HEK293 (cell line): ENCODE results near the gene LCORL.

ENCODE experiments used
- CTCF ChIA-PET: fragments of 350-600 bp; formaldehyde crosslinking; extraction: SDS; loops from one replicate; lab custom pipeline; 2021; ENCODE audit warnings: antibody characterized with exemption; lab: Yijun Ruan, JAX
- POLR2A ChIA-PET: fragments of 300-600 bp; formaldehyde crosslinking; extraction: SDS; loops from one replicate; lab custom pipeline; 2020; ENCODE audit warnings: antibody characterized with exemption, inconsistent platforms; lab: Yijun Ruan, JAX
- H3K27ac ChIP-seq: fragments of 200-500 bp; sonication (Bioruptor generic); 2 replicates; pipeline ENCODE4 v1.5.1; 2014; ENCODE audit warnings: low read depth, low read length, control low read depth, inconsistent platforms; ENCODE audit errors: extremely low read depth
- H3K36me3 ChIP-seq, 2 experiments: fragments of 200-500 bp in 1 of 2; sonication (Bioruptor generic) in 1 of 2; 1 replicate in 1 of 2; 2 replicates in 1 of 2; pipeline ENCODE4 v1.5.1; 2014 to 2017; ENCODE audit warnings: inconsistent platforms in 2 of 2, low read length in 2 of 2; ENCODE audit not compliant: control insufficient read depth in 2 of 2, insufficient read depth in 1 of 2
- H3K4me1 ChIP-seq: fragments of 200-500 bp; sonication (Bioruptor generic); 2 replicates; pipeline ENCODE4 v1.5.1; 2014; ENCODE audit warnings: mild to moderate bottlenecking, low read length, inconsistent platforms; ENCODE audit not compliant: control insufficient read depth, insufficient read depth
- H3K4me3 ChIP-seq: 2 replicates; pipeline ENCODE4 v1.5.1; 2011; ENCODE audit warnings: low read depth, mild to moderate bottlenecking, control low read depth, low read length, moderate library complexity
- H3K9me3 ChIP-seq: fragments of 200-500 bp; sonication (Bioruptor generic); 2 replicates; pipeline ENCODE4 v1.5.1; 2014; ENCODE audit warnings: low read depth, low read length, inconsistent platforms; ENCODE audit not compliant: control insufficient read depth, insufficient read depth
- ATF2 ChIP-seq: fragments of 450-650 bp; formaldehyde crosslinking; IDR thresholded peaks from 2 replicates; pipeline ENCODE4 v1.5.1; 2016; ENCODE audit warnings: missing biosample characterization, missing genetic modification characterization, low read depth
- BCL11A ChIP-seq: fragments of 450-650 bp; formaldehyde crosslinking; IDR thresholded peaks from 2 replicates; pipeline ENCODE4 v1.5.1; 2016; ENCODE audit warnings: low read depth, missing biosample characterization, missing genetic modification characterization
- PATZ1 ChIP-seq: fragments of 450-650 bp; formaldehyde crosslinking; IDR thresholded peaks from 2 replicates; pipeline ENCODE4 v1.5.1; 2016; ENCODE audit warnings: missing biosample characterization, missing genetic modification characterization
- PRDM2 ChIP-seq: fragments of 450-650 bp; formaldehyde crosslinking; IDR thresholded peaks from 2 replicates; pipeline ENCODE4 v1.5.1; 2016; ENCODE audit warnings: missing biosample characterization, missing genetic modification characterization, borderline replicate concordance
- TSHZ1 ChIP-seq: fragments of 450-650 bp; formaldehyde crosslinking; IDR thresholded peaks from 2 replicates; pipeline ENCODE4 v1.5.1; 2016; ENCODE audit warnings: missing biosample characterization, missing genetic modification characterization, borderline replicate concordance
- ZBTB26 ChIP-seq: fragments of 450-650 bp; formaldehyde crosslinking; optimal IDR thresholded peaks from 2 replicates; pipeline ENCODE3; 2016; ENCODE audit warnings: missing biosample characterization, mild to moderate bottlenecking, missing genetic modification characterization
- ZBTB48 ChIP-seq: fragments of 450-650 bp; formaldehyde crosslinking; IDR thresholded peaks from 2 replicates; pipeline ENCODE4 v1.5.1; 2016; ENCODE audit warnings: missing biosample characterization, missing genetic modification characterization
- ZNF10 ChIP-seq: fragments of 450-650 bp; formaldehyde crosslinking; IDR thresholded peaks from 2 replicates; pipeline ENCODE4 v1.5.1; 2017; ENCODE audit warnings: missing biosample characterization, missing genetic modification characterization
- ZNF2 ChIP-seq: fragments of 450-650 bp; formaldehyde crosslinking; IDR thresholded peaks from 2 replicates; pipeline ENCODE4 v1.5.1; 2016; ENCODE audit warnings: missing biosample characterization, missing genetic modification characterization
- ZNF202 ChIP-seq: fragments of 450-650 bp; formaldehyde crosslinking; IDR thresholded peaks from 2 replicates; pipeline ENCODE4 v1.5.1; 2016; ENCODE audit warnings: missing biosample characterization, missing genetic modification characterization, borderline replicate concordance
- ZNF211 ChIP-seq: fragments of 450-650 bp; formaldehyde crosslinking; IDR thresholded peaks from 2 replicates; pipeline ENCODE4 v1.5.1; 2016; ENCODE audit warnings: low read depth, missing biosample characterization, missing genetic modification characterization
- ZNF302 ChIP-seq: fragments of 450-650 bp; formaldehyde crosslinking; IDR thresholded peaks from 2 replicates; pipeline ENCODE4 v1.5.1; 2016; ENCODE audit warnings: missing biosample characterization, missing genetic modification characterization, low read depth
- ZNF335 ChIP-seq: fragments of 450-650 bp; formaldehyde crosslinking; conservative IDR thresholded peaks from 2 replicates; pipeline ENCODE4 v1.5.1; 2016; ENCODE audit warnings: missing biosample characterization, missing genetic modification characterization
- ZNF530 ChIP-seq: fragments of 450-650 bp; formaldehyde crosslinking; IDR thresholded peaks from 2 replicates; pipeline ENCODE4 v1.5.1; 2016; ENCODE audit warnings: low read depth, missing biosample characterization, missing genetic modification characterization
- ZNF585B ChIP-seq: fragments of 450-650 bp; formaldehyde crosslinking; IDR thresholded peaks from 2 replicates; pipeline ENCODE4 v1.5.1; 2016; ENCODE audit warnings: missing biosample characterization, missing genetic modification characterization
- ZNF660 ChIP-seq: fragments of 450-650 bp; IDR thresholded peaks from 2 replicates; pipeline ENCODE4 v1.5.1; 2018; ENCODE audit warnings: missing biosample characterization, mild to moderate bottlenecking, missing genetic modification characterization

LCORL gene

GRCh38 chr4:17967078-17967477 lies 54.5 kb downstream of the LCORL start (continued):
- TF ChIP-seq PRDM2 (tag by site-specific recombination) (no peak), ZNF202 (tag by site-specific recombination) (no peak), ZNF302 (no peak)

- H3K4me3 ChIP-seq, result no peak overlapping the region
- no peaks in the 10 kb centered on the region for H3K4me1 ChIP-seq
- no peaks in the 10 kb centered on the region for H3K9me3 ChIP-seq
- CTCF ChIA-PET, result no interaction called here
- H3K27ac ChIP-seq, result no peak overlapping the region
- POLR2A ChIA-PET, result no interaction called here
- no peaks in the 10 kb centered on the region for H3K36me3 ChIP-seq
- TF ChIP-seq ZNF335 (no peak), ZNF585B (tag by site-specific recombination) (no peak), ZBTB48 (tag by site-specific recombination) (no peak), ZBTB26 (tag by site-specific recombination) (no peak), ZNF2 (tag by site-specific recombination) (no peak)
- TF ChIP-seq, all 188 proteins: peak for 0
Observed at GRCh38 chr4:17966312-17966711, 55.2 kb downstream of the LCORL start.

GRCh38 chr4:17964576-17964975 lies 57.0 kb downstream of the LCORL start:
- Histone ChIP-seq H3K4me1 (no peaks in the 10 kb centered on the region), H3K4me3 (no peak overlapping the region), H3K9me3 (no peaks in the 10 kb centered on the region), H3K36me3 (peaks cover 0 to 2% of the 10 kb centered on the region in 2 experiments; a peak in 1 of 3 replicates), H3K27ac (no peak overlapping the region)
- ChIA-PET CTCF (interaction anchor here (0.7 kb wide), 1 partner anchor 629 kb away, joined by 5 read pairs; no protein-coding TSS in a partner anchor), POLR2A (no interaction called here)
- TF ChIP-seq TSHZ1 (tag by site-specific recombination) (no peak), PATZ1 (tag by site-specific recombination) (no peak), ZNF660 (no peak), ATF2 (no peak), ZNF10 (no peak), BCL11A (tag by site-specific recombination) (no peak), ZNF211 (tag by site-specific recombination) (no peak), ZNF530 (tag by site-specific recombination) (no peak)
